ENCODE results near the gene SLCO2B1. TPM values are rescaled to one million over a fixed set of nuclear protein-coding genes. Genes with fewer than 3 reads are reported as not detected.

SLCO2B1 gene
- total and polyA plus RNA-seq, 8 donors: 3.3 to 68.2 (median 16.0) TPM

GRCh38 chr11:75158241-75158640, 7.3 kb downstream of the SLCO2B1 start:
- peaks cover 31 to 65% (median 38%) of the 10 kb centered on the region in 4 donors for H3K4me1 ChIP-seq
- intact Hi-C loops (cut with DNase I; ENCODE audit: low total_unique reads): no loop called here
- no peak for TF ChIP-seq EP300 (IDR thresholded peaks at IDR 0.05)
- TF ChIP-seq POLR2A (IDR thresholded peaks at IDR 0.05): no peak
- no peak for TF ChIP-seq CTCF (IDR thresholded peaks at IDR 0.05)
- no peak for TF ChIP-seq POLR2AphosphoS5 (IDR thresholded peaks at IDR 0.05)
- H3K9me3 ChIP-seq: no peaks in the 10 kb centered on the region
- H3K4me3 ChIP-seq: no peak overlapping the region
- H3K36me3 ChIP-seq: no peaks in the 10 kb centered on the region
- DNase-seq: no peak
- no peaks in the 10 kb centered on the region for H3K27me3 ChIP-seq
- H3K27ac ChIP-seq: no peak overlapping the region

GRCh38 chr11:75158696-75159150, 7.8 kb downstream of the SLCO2B1 start:
- no peak for DNase-seq
- no peaks in the 10 kb centered on the region for H3K27me3 ChIP-seq
- H3K4me3 ChIP-seq: no peak overlapping the region
- peak overlapping the region in 4 of 5 donors; percentile 23 to 78 (median 62) for H3K27ac ChIP-seq
- no peaks in the 10 kb centered on the region for H3K36me3 ChIP-seq
- H3K4me1 ChIP-seq: peaks cover 31 to 65% (median 38%) of the 10 kb centered on the region in 4 donors
- TF ChIP-seq CTCF (IDR thresholded peaks at IDR 0.05): no peak
- no peak for TF ChIP-seq EP300 (IDR thresholded peaks at IDR 0.05)
- no peak for TF ChIP-seq POLR2AphosphoS5 (IDR thresholded peaks at IDR 0.05)
- no peak for TF ChIP-seq POLR2A (IDR thresholded peaks at IDR 0.05)
- WGBS, 5 donors: 47 to 60% (median 55%) methylated on average over 4 of the region's 4 CpGs
- H3K9me3 ChIP-seq: no peaks in the 10 kb centered on the region
- intact Hi-C loops (cut with DNase I; ENCODE audit: low total_unique reads): no loop called here

GRCh38 chr11:75159151-75159953, 8.4 kb downstream of the SLCO2B1 start:
- intact Hi-C loops (cut with DNase I; ENCODE audit: low total_unique reads): no loop called here
- Histone ChIP-seq H3K4me3 (no peak overlapping the region), H3K4me1 (peaks cover 31 to 68% (median 37%) of the 10 kb centered on the region in 4 donors), H3K9me3 (no peaks in the 10 kb centered on the region), H3K27me3 (no peaks in the 10 kb centered on the region), H3K27ac (peak overlapping the region; percentile 50 to 78 (median 68)), H3K36me3 (no peaks in the 10 kb centered on the region)
- 49 to 59% (median 53%) methylated on average over 12 to 17 of the region's 17 CpGs for WGBS, 5 donors
- DNase-seq: peak; percentile 74 to 88
- no peak for TF ChIP-seq EP300 (IDR thresholded peaks at IDR 0.05)
- TF ChIP-seq POLR2A (IDR thresholded peaks at IDR 0.05): no peak
- peak in 2 of 3 donors; percentile 56 to 65 for TF ChIP-seq POLR2AphosphoS5 (IDR thresholded peaks at IDR 0.05)
- no peak for TF ChIP-seq CTCF (IDR thresholded peaks at IDR 0.05)

GRCh38 chr11:75160220-75160757, 9.4 kb downstream of the SLCO2B1 start:
- Histone ChIP-seq H3K27ac (peak overlapping the region; percentile 50 to 78 (median 68)), H3K9me3 (no peaks in the 10 kb centered on the region), H3K27me3 (no peaks in the 10 kb centered on the region), H3K4me3 (no peak overlapping the region), H3K36me3 (no peaks in the 10 kb centered on the region), H3K4me1 (peaks cover 31 to 62% (median 32%) of the 10 kb centered on the region in 4 donors)
- intact Hi-C loops (cut with DNase I; ENCODE audit: low total_unique reads): no loop called here
- no peak for DNase-seq
- WGBS, 5 donors: 26 to 39% (median 33%) methylated on average over 6 of the region's 6 CpGs
- TF ChIP-seq POLR2AphosphoS5 (IDR thresholded peaks at IDR 0.05) (peak in 1 of 3 donors; percentile 10), EP300 (IDR thresholded peaks at IDR 0.05) (no peak), CTCF (IDR thresholded peaks at IDR 0.05) (no peak), POLR2A (IDR thresholded peaks at IDR 0.05) (no peak)
